Measurements from ENCODE around the gene TMEM182.

The TMEM182 gene

GRCh38 chr2:102761763-102762162 lies at the start of gene TMEM182:
Gene TMEM182 (plus strand): TSS chr2:102762031. CDS start chr2:102762218, 187 bp downstream.
- no peak for DNase-seq (ENCODE audit: low spot score)

- DNase-seq (ENCODE audit: low spot score), result no peak
These were observed 44.4 kb upstream of the TMEM182 start for GRCh38 chr2:102717308-102718018.

DNA sequence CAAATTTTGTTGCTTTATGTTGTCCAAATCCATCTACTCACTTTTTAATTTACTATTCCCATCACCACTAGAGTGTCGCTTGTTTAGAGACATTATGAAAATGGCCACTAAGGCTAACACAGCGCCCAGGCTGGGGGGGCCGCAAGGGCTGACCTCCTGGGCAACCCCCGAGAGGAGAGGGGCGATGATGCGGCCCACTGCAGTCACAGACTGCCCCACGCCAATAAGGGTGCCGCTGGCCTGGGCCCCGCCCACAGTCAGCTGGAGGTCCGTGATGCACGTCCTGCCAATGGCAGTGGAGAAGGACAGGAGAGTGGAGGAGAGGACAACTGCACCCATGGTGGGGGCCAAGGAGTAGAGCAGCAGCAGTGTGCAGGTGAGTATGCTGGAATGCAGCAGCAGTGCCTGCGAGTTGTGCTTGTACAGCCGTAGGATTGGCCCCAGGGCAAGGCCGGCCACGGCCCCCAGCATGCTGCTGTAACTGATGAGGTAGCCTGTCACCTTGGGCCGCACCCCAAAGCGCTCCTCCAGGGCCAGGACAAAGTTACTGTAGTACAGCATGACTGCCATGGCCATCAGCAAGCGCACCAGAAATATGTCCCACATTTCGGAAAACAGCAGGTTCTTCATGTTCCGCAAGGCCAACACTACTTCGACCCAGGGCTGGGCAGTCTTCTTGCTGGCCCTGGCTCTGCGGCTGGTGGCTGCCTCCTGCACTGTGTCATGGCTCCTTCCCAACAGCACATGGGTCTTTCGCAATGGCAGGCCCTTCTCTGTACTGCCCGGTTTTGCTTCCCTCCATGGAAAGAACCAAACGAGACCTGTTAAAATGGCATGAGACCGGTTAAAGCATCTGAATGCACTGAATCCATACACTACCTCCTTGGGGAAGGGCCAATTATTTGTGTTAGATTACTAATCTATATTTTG lies 43.2 kb upstream of the TMEM182 start:
- no peak for DNase-seq (ENCODE audit: low spot score)

GRCh38 chr2:102724016-102724490 lies 37.8 kb upstream of the TMEM182 start:
- no peak for DNase-seq (ENCODE audit: low spot score)

DNA sequence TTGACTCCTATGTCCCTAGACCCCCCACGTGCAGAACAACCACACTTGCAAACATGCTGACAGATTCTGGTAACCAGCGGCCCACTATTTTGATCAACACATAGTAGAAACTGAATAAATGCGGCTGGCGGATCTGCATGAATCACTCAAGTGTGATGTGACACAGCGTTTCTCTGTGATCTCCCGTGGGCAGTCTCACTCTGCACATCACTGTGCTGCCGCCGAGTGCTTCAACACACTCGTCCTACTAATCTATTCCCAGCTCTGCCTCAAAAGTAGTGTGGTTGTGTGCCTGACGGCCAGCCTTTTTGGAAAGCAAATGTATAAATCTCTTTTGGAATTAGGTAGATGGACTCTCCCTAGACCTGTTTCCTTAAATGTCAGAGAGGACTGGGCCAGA lies 37.3 kb upstream of the TMEM182 start:
- no peak for DNase-seq (ENCODE audit: low spot score)

DNA sequence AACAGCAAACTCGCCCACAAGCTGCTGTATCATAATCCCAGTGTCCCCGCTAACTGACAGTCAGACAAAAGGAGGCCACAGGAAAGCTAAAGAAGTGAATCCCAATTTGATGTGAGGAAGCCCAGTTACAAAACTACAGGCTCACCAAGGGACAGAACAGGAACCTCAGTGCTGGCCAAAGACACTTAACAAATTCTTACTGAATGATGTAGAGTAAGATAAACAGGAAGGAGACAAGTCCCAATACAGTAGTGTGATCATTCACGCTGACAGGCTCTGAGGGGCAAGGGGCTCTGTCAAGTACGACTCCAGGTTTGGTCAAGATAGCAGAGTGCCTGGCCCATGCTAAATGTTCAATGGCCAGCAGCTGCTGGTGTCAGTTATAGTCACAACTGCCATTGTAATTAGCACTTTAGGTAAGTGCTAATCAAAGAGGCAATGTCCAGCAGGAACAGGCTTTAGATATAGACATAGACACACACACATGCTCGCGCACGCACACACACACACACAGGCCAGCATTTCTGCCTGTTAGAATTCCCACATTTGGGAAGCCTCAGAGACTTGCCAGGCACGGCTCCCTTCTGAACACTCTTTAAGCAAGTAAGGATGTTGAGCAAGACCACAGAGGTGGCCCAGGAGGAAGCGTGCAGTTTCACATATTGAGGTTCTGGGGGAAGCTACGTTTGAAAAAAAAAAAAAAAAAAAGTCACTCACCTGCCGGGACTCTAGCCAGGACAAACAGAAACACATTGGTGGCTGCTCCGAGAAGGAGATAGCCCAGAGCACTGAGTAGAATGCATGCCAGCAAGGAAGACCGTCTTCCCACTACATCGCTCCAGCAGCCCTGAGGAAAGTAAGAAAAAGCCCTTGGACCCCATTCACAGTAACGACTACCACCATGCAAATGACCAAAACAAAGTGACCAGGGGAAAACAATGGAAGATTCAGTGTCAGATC lies 35.4 kb upstream of the TMEM182 start:
- no peak for DNase-seq (ENCODE audit: low spot score)

DNA sequence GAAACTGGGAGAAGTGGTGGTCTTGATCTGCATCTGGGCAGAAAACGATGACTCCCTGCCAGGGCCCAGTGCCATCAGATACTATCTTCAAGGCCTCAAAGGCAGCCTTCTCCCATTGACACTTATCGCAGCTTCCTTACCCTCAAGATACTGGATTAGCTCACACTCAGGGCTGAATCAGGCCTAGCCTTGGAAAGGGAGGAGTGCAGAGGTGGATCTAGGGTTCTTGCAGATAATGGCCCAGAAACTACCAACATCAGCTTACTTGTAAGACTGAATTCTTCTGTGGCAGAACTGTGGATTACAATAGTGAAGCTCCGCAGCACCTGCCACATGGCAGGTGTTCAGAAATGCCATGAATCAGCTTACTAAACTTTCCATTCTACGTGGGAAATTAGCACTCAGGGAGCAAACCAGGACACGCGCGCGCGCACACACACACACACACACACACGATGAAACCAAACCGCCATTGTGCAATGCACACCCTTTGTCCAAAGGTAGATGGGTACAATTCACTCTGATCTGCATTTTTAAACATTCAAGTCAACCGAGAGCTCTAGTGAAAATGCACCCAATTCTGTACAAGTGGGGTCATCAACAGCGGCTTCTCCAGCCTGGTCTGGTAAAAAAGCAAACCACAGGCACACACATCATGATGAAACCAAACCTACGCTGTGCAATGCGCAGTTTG lies 26.3 kb upstream of the TMEM182 start:
- peak; percentile 3 for DNase-seq (ENCODE audit: low spot score)

- peak; percentile 1 for DNase-seq (ENCODE audit: low spot score)
These were observed 25.8 kb upstream of the TMEM182 start for GRCh38 chr2:102736110-102736409.

GRCh38 chr2:102736410-102737409 lies 25.1 kb upstream of the TMEM182 start:
- DNase-seq (ENCODE audit: low spot score), result peak; percentile 57

GRCh38 chr2:102737431-102737830 lies 24.4 kb upstream of the TMEM182 start:
- no peak for DNase-seq (ENCODE audit: low spot score)

DNA sequence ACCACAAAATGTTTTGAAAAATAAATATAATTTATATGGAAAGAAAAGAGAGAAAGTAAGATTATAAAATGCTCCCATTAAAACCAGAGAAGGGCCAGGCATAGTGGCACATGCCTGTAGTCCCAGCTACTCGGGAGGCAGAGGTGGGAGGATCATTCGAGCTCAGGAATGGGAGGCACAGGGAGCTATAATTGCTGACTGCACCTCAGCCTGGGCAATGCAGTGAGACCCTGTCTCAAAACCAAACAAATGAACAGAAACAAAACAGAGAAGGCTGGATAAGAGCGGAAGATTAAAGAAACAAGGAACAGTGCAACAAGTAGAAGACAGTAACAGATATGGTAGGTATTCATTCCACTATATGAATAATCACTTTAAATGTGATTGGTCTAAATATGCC lies 18.6 kb upstream of the TMEM182 start:
- no peak for DNase-seq (ENCODE audit: low spot score)

DNA sequence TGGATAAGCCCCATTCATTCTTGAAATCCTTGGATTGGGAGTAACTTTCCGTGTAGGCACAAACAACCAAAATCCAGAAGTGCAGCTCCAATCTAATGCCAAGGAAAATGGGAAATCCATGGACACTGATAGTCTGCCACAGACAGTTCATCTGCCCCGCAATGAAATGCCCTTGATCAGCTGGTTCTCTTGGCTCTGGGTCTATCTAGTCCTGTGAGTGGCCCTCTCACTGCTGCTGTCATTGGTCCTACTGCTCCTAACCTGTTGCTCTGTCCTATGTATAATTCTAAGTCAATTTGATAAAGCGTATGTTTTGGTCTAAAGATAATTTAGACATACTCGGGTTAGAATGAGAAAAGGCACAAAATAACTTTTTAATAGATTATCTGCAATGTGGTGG lies 13.7 kb upstream of the TMEM182 start:
- DNase-seq (ENCODE audit: low spot score), result no peak

DNA sequence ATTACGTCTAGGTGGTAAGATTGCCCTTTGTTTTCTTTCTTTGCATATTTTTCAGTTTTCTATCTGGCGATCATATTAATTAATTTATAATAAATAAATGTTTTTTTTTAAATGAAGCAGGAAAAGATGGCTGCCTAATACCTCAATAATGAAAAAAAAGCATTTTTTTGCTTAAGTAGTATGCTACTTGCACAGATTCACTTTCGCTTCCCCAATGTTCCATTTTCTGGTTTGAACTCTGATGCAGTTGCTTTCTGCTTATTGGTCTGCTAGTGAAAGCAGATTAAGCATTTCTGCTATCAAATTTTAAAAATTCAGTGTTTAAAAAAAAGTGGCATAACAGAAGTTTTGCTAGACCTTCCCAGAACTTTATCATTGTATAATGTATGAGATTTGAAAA lies 11.9 kb upstream of the TMEM182 start:
- no peak for DNase-seq (ENCODE audit: low spot score)

- DNase-seq (ENCODE audit: low spot score), result peak; percentile 20
These were observed 8.2 kb upstream of the TMEM182 start for GRCh38 chr2:102753563-102754159.

DNA sequence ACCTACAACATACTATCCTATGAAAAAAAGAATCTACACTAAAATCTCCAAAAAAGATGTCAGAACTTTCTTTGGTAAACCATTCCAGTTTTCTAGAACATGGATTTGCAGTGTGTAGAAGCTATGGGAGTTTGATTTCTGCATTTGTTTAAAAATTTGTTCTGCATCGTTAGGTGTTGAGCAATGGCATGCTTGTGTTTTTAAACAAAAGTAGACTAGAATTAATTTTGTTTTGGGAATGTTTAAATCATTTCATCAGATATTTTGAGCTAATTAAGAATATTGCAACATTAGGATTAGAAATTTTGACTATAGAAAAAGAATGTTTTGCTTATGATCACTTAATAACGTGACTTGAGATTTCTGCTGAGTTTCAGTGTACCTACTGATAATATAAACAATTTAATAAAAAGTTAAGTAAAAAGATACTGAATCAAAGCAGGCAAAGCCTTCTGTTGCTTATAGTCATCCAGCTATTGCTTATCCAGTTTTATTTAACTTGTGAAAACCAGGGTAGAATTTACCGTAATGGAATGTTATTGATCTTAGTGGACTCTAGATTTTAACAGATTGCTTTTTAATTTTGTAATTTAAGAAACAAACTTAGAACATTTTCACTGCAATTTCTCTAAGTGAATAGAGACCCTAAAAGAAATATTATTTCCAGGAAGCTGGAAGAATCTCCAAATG lies 7.2 kb upstream of the TMEM182 start:
- DNase-seq (ENCODE audit: low spot score), result no peak

DNA sequence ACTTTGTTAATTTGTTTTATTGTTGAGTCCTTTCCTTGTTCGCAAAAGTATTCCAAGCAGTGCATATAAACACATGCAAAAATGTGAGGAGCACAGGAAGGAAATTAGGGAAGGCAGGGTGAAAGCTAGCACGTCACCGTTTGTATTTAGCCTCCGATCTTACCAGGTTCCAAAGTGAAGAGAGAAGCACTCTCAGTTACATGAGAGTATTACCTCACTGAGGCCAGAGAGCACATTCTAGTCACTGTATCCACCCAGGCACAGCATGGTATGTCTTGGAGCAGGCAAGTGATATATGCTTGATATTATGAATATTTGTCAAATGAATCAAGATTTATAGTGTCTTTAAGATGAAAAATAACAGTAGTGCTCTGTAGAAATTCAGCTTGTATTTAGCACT lies 6.5 kb upstream of the TMEM182 start:
- no peak for DNase-seq (ENCODE audit: low spot score)

DNA sequence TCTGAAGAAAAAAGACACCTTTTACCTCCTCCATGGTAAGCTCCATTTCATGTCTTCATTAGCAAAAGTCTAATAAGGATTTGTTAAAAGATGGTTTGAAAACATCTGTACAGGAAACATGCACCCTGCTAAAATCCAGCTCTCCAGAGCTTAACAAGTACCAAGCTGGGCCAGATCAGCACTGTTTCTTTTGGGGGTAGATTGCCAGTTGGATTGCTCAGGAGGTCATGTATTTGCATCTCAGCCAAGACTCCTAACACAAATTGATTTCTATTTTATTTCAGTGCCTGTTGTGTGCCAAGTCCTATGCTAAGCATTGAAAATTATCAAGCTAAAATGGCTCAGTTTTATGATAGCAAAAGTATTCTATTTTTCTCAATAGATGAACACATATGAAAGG lies 3.4 kb upstream of the TMEM182 start:
- DNase-seq (ENCODE audit: low spot score), result no peak

DNA sequence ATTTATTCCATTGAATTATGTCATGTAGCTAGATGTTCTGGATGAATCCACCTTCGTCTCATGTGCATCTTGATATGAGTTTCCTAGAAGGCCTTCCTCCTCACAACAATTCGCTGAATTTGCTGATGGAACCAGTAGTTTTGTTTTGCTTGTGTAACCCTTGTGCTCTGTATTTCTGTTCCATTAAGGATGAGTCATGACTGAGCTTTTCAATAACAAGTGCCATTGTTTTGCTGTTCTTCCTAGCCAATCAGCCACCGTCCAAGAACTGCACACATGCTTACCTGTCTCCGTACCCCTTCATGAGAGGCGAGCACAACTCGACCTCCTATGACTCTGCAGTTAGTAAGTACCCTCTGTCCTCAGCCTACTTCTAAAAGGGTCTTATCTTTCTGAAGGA lies 2.3 kb downstream of the TMEM182 start:
- DNase-seq (ENCODE audit: low spot score), result no peak

DNA sequence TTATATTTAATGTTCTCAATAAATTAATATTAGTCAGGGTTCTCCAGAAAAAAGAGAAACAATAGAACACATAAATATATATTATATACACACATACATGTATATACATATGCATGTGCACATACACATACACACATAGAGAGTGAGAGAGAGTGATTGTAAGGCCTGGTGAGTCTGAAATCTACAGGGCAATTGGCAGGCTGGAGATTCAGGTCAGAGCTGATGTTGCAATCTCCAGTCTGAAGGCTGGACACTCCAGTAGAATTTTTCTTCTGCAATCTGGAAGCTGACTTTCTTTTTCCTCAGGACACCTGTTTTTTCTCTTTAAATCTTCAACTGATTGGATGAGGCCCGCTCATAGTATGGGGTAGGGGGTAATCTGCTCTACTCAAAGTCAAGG lies 3.2 kb downstream of the TMEM182 start:
- DNase-seq (ENCODE audit: low spot score), result no peak

Data from globus pallidus (tissue), 1 donor.